CD4-positive, alpha-beta T cell treated with Interleukin-17A for 1 hour (primary cell): ENCODE data around the gene PRRT3.
"Not testable (repeated sequence)": the region's sequence is repeated elsewhere in the genome, so short reads cannot be mapped to it uniquely, and the experiment has no call there.

Experiments
- DNase-seq: peaks from one replicate; pipeline ENCODE4 v3.0.0-alpha.2; 2020

PRRT3 gene

GRCh38 chr3:9947025-9947995 lies 4.9 kb downstream of the PRRT3 start:
- DNase-seq: no peak

GRCh38 chr3:9946112-9947024 lies 5.8 kb downstream of the PRRT3 start:
- peak; percentile 84 for DNase-seq

- no peak for DNase-seq
These were observed 6.8 kb downstream of the PRRT3 start for GRCh38 chr3:9945358-9945757.

DNA sequence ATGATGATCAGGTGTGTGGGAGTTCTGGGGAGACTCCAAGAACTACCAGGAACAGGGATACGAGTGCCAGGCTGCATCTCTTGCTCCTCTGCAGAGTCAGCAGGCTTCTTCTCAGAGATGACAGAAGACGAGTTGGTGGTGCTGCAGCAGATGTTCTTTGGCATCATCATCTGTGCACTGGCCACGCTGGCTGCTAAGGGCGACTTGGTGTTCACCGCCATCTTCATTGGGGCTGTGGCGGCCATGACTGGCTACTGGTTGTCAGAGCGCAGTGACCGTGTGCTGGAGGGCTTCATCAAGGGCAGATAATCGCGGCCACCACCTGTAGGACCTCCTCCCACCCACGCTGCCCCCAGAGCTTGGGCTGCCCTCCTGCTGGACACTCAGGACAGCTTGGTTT lies 7.9 kb downstream of the PRRT3 start:
- DNase-seq: no peak

GRCh38 chr3:9942934-9943690 lies 9.1 kb downstream of the PRRT3 start:
- no peak for DNase-seq

- no peak for DNase-seq
These were observed 10.0 kb downstream of the PRRT3 start for GRCh38 chr3:9942164-9942563.

GRCh38 chr3:9940746-9941145 lies 11.5 kb downstream of the PRRT3 start:
- DNase-seq: no peak

DNA sequence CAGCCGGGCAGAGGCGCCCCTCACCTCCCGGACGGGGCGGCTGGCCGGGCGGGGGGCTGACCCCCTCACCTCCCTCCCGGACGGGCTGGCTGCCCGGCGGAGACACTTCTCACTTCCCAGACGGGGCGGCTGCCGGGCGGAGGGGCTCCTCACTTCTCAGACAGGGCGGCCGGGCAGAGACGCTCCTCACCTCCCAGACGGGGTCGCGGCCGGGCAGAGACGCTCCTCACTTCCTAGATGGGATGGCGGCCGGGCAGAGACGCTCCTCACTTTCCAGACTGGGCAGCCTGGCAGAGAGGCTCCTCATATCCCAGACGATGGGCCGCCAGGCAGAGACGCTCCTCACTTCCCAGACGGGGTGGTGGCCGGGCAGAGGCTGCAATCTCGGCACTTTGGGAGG lies 12.3 kb downstream of the PRRT3 start:
- not testable (repeated sequence) for DNase-seq

GRCh38 chr3:9938966-9939365 lies 13.2 kb downstream of the PRRT3 start:
- DNase-seq: no peak

DNA sequence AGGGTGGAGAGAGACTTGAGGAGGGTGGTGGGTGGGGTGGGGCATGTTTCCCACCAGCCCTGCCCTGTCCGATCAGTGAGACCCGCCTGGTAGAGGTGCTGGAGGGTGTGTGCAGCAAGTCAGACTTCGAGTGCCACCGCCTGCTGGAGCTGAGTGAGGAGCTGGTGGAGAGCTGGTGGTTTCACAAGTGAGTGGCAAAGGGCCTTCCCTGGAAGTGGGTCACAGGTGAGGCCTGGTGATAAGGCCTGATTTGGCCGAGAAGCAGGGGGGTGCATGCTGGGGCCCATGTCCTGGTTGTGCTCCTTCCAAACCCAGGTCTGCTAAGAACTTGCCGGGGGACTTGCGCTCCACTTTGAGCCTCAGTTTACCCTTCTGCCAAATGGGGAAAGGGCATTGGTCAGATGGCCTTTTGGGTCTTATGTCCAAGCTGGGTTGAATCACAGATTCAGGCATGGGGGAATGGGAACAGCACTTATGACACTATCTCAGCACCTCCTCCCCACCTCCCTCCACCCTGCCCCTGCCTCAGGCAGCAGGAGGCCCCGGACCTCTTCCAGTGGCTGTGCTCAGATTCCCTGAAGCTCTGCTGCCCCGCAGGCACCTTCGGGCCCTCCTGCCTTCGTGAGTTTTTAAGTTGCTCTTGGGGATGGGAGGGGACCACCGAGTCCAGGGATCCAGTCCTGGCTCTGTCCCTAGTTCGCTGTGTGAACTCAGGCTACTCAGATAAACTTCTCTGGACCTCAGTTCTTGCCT lies 14.5 kb downstream of the PRRT3 start:
- DNase-seq: no peak

DNA sequence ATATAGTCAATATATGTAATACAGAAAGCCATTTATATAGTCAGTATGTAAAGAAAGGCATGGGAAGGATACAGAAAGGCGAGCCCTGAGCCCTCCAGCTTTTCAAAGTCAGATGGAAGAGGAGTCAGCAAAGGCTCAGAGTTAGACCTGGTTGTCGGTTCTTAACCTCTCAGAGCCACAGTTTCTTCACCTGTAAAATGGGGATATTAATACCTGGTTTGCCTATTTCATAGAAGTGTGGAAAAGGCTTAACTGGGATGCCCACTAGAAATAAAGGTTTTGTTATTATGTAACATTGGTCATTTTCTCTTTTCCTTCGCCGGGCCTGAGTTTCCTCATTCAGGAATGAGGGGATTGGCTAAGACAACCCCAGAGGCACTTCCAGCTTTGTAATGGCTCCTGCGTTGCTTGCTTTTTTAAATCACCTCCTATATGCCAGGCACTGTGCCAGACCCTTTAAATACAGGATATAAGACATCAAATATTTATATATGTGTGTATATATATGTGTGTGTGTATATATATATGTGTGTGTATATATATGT lies 16.2 kb downstream of the PRRT3 start:
- no peak for DNase-seq

DNA sequence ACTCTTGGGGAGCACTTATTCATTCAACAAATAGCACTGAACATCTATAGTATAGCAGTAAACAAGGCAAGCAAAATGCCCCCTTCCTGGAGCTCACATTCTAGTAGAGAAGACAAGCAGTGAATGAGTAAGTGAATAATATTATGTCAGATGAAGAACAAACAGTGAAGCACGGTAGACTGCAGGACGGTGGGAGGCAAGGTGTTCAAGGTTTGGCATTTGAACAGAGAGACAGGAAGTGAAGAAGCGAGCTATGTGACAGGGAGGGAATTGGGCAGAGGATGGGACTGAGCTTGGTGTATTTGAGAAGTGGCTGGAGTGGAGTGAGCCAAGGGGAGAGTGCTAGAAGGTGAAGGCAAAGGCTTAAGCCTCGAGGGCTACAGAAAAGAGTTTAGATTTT lies 17.2 kb downstream of the PRRT3 start:
- DNase-seq: no peak

GRCh38 chr3:9934235-9934621 lies 18.0 kb downstream of the PRRT3 start:
- DNase-seq: peak; percentile 58

DNA sequence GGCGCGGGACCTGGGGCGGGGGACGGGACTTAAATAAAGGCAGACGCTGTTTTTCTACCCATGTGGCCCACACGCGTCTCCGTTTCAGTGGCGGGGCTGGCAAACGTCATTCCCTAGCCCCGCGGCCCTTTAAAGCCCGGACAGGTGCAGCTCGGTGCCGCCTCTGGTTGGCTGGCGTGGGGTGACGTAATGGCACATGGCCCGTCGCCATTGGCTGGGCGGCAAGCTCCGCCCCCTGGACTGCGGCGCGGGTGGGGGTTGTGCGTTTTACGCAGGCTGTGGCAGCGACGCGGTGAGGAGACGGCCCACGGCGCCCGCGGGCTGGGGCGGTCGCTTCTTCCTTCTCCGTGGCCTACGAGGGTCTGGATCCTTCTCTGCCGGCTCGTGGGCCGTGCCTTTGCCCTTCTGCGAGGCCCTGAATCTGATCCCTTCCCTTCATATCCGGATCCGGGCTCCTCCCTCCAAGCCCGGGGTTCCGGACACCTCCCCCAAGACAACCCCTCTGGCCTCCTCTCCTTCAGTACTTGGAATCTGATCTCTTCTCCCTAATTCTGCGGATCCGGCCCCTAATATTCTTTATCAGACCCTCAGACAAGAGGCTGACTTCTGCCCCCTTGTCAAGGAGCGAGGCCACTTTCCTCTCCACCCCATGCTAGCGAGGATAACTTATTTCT lies 18.5 kb downstream of the PRRT3 start, which contains the start of gene CRELD1:
TSS of gene CRELD1 (plus strand) at position 274 of the 674 bp plus-strand sequence. CDS start 605 bp downstream, outside the sequence.
- DNase-seq: peak; percentile 98

GRCh38 chr3:9932843-9933560 lies 19.2 kb downstream of the PRRT3 start:
- DNase-seq: peak; percentile 90

DNA sequence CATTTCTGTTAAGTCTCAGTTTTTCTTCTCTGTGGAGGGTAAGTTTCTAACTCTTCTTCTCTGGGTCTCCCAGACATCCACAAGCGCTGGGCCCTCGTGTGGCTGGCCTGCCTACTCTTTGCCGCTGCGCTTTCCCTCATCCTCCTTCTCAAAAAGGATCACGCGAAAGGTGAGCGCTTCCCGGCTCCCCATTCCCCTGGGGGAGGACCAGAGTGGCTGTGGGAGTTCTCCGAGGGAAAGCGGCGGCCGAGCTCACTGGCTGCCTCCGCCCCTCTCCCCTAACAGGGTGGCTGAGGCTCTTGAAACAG lies 19.7 kb downstream of the PRRT3 start:
- no peak for DNase-seq

GRCh38 chr3:9930804-9931418 lies 21.3 kb downstream of the PRRT3 start:
- DNase-seq: no peak

DNA sequence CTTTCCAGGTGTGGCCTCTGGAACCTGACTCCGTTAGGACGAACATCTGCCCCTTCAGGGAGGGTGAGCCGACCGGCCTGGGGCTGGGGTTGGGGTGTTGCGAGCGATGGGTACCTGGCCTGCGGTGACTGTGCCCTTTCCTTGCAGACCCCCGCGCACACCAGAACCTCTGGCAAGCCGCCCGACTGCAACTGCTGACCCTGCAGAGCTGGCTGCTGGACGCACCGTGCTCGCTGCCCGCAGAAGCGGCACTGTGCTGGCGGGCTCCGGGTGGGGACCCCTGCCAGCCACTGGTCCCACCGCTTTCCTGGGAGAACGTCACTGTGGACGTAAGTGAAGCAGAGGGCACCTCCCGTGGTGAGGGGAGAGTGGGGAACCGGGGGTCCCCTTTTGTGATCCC lies 24.1 kb downstream of the PRRT3 start:
- DNase-seq: no peak

DNA sequence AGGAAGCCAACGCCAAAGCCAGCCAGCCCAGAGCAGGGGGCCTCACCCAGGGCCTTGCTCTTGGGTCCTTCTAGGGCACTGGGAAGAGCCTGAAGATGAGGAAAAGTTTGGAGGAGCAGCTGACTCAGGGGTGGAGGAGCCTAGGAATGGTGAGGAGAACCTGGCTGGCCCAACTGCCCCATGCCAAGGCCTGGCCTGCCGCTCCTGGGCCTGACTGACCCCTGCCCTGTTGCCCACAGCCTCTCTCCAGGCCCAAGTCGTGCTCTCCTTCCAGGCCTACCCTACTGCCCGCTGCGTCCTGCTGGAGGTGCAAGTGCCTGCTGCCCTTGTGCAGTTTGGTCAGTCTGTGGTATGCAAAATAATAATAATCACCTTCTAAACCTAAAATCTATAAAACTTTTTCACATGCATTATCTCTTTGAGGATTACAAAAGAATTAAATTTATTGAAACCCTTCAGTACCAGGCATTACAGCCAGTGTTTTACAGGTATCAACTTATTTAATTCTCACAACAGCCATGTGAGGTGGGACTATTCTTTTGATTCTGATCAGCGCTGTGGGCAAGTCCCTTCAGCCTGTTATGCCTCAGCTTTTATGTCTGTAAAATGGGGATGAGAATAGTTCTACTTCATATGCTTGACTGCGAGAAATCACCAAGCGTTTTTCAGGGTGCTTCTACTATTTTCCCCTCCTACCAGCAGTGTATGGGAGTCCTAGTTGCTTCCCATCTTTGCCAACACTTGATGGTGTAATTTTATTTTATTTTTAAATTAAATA lies 33.8 kb downstream of the PRRT3 start:
- DNase-seq: no peak
